Activated CD4-positive, CD25-positive, alpha-beta regulatory T cell treated with anti-CD3 and anti-CD28 coated beads, Interleukin-2, amount 50 U/mL, for 72 hours (primary cell): ENCODE measurements around the gene RTN3.

Experiments used
- DNase-seq: peaks from one replicate; pipeline ENCODE4 v3.0.0; 2021

The RTN3 gene

GRCh38 chr11:63745304-63746170 lies 64.2 kb downstream of the RTN3 start:
- no peak for DNase-seq

- no peak for DNase-seq
These were observed 65.7 kb downstream of the RTN3 start for GRCh38 chr11:63747011-63747410.

- DNase-seq = no peak
These were observed 68.3 kb downstream of the RTN3 start for GRCh38 chr11:63749624-63750023.

GRCh38 chr11:63756919-63757761 lies 75.8 kb downstream of the RTN3 start:
- DNase-seq = no peak

GRCh38 chr11:63760487-63761079 lies 79.3 kb downstream of the RTN3 start:
- DNase-seq = no peak

GRCh38 chr11:63761188-63761587 lies 79.9 kb downstream of the RTN3 start:
- no peak for DNase-seq

GRCh38 chr11:63761931-63762653 lies 80.8 kb downstream of the RTN3 start:
- DNase-seq = no peak

GRCh38 chr11:63762654-63763495 lies 81.6 kb downstream of the RTN3 start:
- no peak for DNase-seq

GRCh38 chr11:63763496-63764339 lies 82.4 kb downstream of the RTN3 start:
- DNase-seq = no peak

- DNase-seq = no peak
These were observed 83.0 kb downstream of the RTN3 start for GRCh38 chr11:63764340-63764678.

GRCh38 chr11:63764679-63765647 lies 83.7 kb downstream of the RTN3 start:
- DNase-seq = no peak

- DNase-seq = no peak
These were observed 84.5 kb downstream of the RTN3 start for GRCh38 chr11:63765688-63766241.

- no peak for DNase-seq
These were observed 85.4 kb downstream of the RTN3 start for GRCh38 chr11:63766531-63767235.

- no peak for DNase-seq
These were observed 85.9 kb downstream of the RTN3 start for GRCh38 chr11:63767267-63767564.

GRCh38 chr11:63767565-63768236 lies 86.4 kb downstream of the RTN3 start:
- DNase-seq = no peak

- DNase-seq = peak; percentile 72
These were observed 87.1 kb downstream of the RTN3 start, which contains the start of gene ZFTA for GRCh38 chr11:63768237-63769041. ZFTA (minus strand) TSS chr11:63768775; CDS start chr11:63768622, 153 bp downstream.

- DNase-seq = no peak
These were observed 87.9 kb downstream of the RTN3 start for GRCh38 chr11:63769042-63769713.
